ENCODE measurements around the gene FBP1. TPM values are rescaled to one million over a fixed set of nuclear protein-coding genes. Genes with fewer than 3 reads are reported as not detected.

FBP1 gene
- total RNA-seq, 1 donor from 2014 or later = 50.5 TPM

GRCh38 chr9:94656200-94656599 is 16.9 kb upstream of the FBP1 start:
- no peak for DNase-seq (ENCODE audit: low spot score)

GRCh38 chr9:94655739-94656138 is 16.4 kb upstream of the FBP1 start:
- no peak for DNase-seq (ENCODE audit: low spot score)

GRCh38 chr9:94654165-94654894 is 15.0 kb upstream of the FBP1 start:
- DNase-seq (ENCODE audit: low spot score) = no peak

- no peak for DNase-seq (ENCODE audit: low spot score)
Observed at GRCh38 chr9:94650949-94651348, 11.6 kb upstream of the FBP1 start.

GRCh38 chr9:94649100-94649819 is 9.9 kb upstream of the FBP1 start:
- DNase-seq (ENCODE audit: low spot score) = no peak

GRCh38 chr9:94648185-94648584 is 8.9 kb upstream of the FBP1 start:
- no peak for DNase-seq (ENCODE audit: low spot score)

GRCh38 chr9:94645901-94646300 is 6.6 kb upstream of the FBP1 start:
- no peak for DNase-seq (ENCODE audit: low spot score)

GRCh38 chr9:94644543-94644942 is 5.2 kb upstream of the FBP1 start:
- no peak for DNase-seq (ENCODE audit: low spot score)

GRCh38 chr9:94643741-94644140 is 4.4 kb upstream of the FBP1 start:
- DNase-seq (ENCODE audit: low spot score) = no peak

GRCh38 chr9:94643176-94643575 is 3.9 kb upstream of the FBP1 start:
- no peak for DNase-seq (ENCODE audit: low spot score)

- no peak for DNase-seq (ENCODE audit: low spot score)
Observed at GRCh38 chr9:94642501-94642900, 3.2 kb upstream of the FBP1 start.

GRCh38 chr9:94639999-94640376 is 670 bp upstream of the FBP1 start:
- no peak for DNase-seq (ENCODE audit: low spot score)

- no peak for DNase-seq (ENCODE audit: low spot score)
Observed at GRCh38 chr9:94638335-94639060, 820 bp downstream of the FBP1 start.

GRCh38 chr9:94632737-94633136 is 6.6 kb downstream of the FBP1 start:
- DNase-seq (ENCODE audit: low spot score) = no peak

GRCh38 chr9:94631599-94631998 is 7.7 kb downstream of the FBP1 start:
- DNase-seq (ENCODE audit: low spot score) = no peak

- DNase-seq (ENCODE audit: low spot score) = peak; percentile 53
Observed at GRCh38 chr9:94630833-94631232, 8.5 kb downstream of the FBP1 start.

GRCh38 chr9:94630281-94630680 is 9.0 kb downstream of the FBP1 start:
- no peak for DNase-seq (ENCODE audit: low spot score)

- DNase-seq (ENCODE audit: low spot score) = no peak
Observed at GRCh38 chr9:94627287-94627686, 12.0 kb downstream of the FBP1 start.

GRCh38 chr9:94625835-94626234 is 13.5 kb downstream of the FBP1 start:
- DNase-seq (ENCODE audit: low spot score) = no peak

- DNase-seq (ENCODE audit: low spot score) = no peak
Observed at GRCh38 chr9:94624629-94625028, 14.7 kb downstream of the FBP1 start.

GRCh38 chr9:94623253-94623652 is 16.1 kb downstream of the FBP1 start:
- DNase-seq (ENCODE audit: low spot score) = peak; percentile 33

GRCh38 chr9:94622087-94622800 is 17.1 kb downstream of the FBP1 start:
- no peak for DNase-seq (ENCODE audit: low spot score)

Measured in mucosa of gallbladder (tissue), 1 donor.